Aorta (tissue), 5 donors: ENCODE measurements around the gene STRN4. TPM values are rescaled to one million over a fixed set of nuclear protein-coding genes. Genes with fewer than 3 reads are reported as not detected.

Experiments
- ATAC-seq: fragments of 200-7000 bp; cut with Tn5 transposase; one replicate; pipeline ENCODE4 v1.9.1; 2022; ENCODE audit warnings: moderate library complexity; ENCODE audit not compliant: low FRiP score
- DNase-seq, 2 donors: peaks; one replicate each; pipeline ENCODE4 v3.0.0-alpha.2; 2020
- H3K27ac ChIP-seq, 2 donors: one replicate each; pipeline ENCODE4 v1.5.1; 2013; ENCODE audit warnings: low read length in 2 of 2, mild to moderate bottlenecking in 2 of 2, moderate library complexity in 2 of 2, control low read depth in 1 of 2, inconsistent platforms in 1 of 2, low read depth in 1 of 2
- H3K27me3 ChIP-seq, 2 donors: one replicate each; pipeline ENCODE4 v1.6.1; 2013; ENCODE audit warnings: control low read depth in 1 of 2, low read length in 1 of 2, mild to moderate bottlenecking in 1 of 2, moderate library complexity in 1 of 2; ENCODE audit not compliant: insufficient read depth in 2 of 2, control insufficient read depth in 1 of 2
- H3K36me3 ChIP-seq, 2 donors: one replicate each; pipeline ENCODE4 v1.6.1; 2013; ENCODE audit warnings: control low read depth in 1 of 2, low read length in 1 of 2, mild to moderate bottlenecking in 1 of 2; ENCODE audit not compliant: insufficient read depth in 2 of 2, control insufficient read depth in 1 of 2
- H3K4me1 ChIP-seq, 2 donors: one replicate each; pipeline ENCODE4 v1.6.1; 2013; ENCODE audit warnings: low read length in 2 of 2, control low read depth in 1 of 2, mild to moderate bottlenecking in 1 of 2, moderate library complexity in 1 of 2; ENCODE audit not compliant: insufficient read depth in 2 of 2, control insufficient read depth in 1 of 2
- H3K4me3 ChIP-seq, 2 donors: one replicate each; pipeline ENCODE4 v1.5.1; 2013; ENCODE audit warnings: low read length in 2 of 2, control low read depth in 1 of 2, mild to moderate bottlenecking in 1 of 2
- H3K9me3 ChIP-seq: one replicate; pipeline ENCODE4 v1.6.1; 2013; ENCODE audit warnings: mild to moderate bottlenecking, low read length; ENCODE audit not compliant: control insufficient read depth
- WGBS, 2 donors: extraction: QIAGEN DNeasy Blood & Tissue Kit; methylation state at CpG; one replicate each; pipeline ENCODE4 v1.1.7; 2013; 5-methylcytosine and 5-hydroxymethylcytosine counted together
- intact Hi-C, 2 donors: fragments of 100-400 bp; cut with DNase I; formaldehyde crosslinking; loops; one replicate each; pipeline versions ENCODE4 v1.14.2 to v1.15.0; 2022
- polyA plus RNA-seq, 2 donors: library from polyadenylated mRNA; stranded (reverse); fragments of 200-250 nt; gene quantifications; one replicate each; pipeline ENCODE4 v1.2.3, GENCODE V29; 2013
- total RNA-seq, 2 donors: library from RNA; stranded (reverse); fragmentation: NEBNext Ultra II Directional; extraction: Animal tissue kit (Norgen Biotek cat#: 25700); gene quantifications; one replicate each; pipeline ENCODE4 v1.2.1, GENCODE V29; 2021
- donor health status: healthy with polysubstance abuse.
- donor health status: Bipolar disorder and iron deficiency.
- donor health status: DM: no; HTN: no; CAD: no.
- donor health status: DM: no; HTN: no; CAD: no.
- donor health status: DM: yes; HTN: yes; CAD: no.

The STRN4 gene
- total and polyA plus RNA-seq, 4 donors, result 26.8 to 69.8 (median 54.5) TPM

DNA sequence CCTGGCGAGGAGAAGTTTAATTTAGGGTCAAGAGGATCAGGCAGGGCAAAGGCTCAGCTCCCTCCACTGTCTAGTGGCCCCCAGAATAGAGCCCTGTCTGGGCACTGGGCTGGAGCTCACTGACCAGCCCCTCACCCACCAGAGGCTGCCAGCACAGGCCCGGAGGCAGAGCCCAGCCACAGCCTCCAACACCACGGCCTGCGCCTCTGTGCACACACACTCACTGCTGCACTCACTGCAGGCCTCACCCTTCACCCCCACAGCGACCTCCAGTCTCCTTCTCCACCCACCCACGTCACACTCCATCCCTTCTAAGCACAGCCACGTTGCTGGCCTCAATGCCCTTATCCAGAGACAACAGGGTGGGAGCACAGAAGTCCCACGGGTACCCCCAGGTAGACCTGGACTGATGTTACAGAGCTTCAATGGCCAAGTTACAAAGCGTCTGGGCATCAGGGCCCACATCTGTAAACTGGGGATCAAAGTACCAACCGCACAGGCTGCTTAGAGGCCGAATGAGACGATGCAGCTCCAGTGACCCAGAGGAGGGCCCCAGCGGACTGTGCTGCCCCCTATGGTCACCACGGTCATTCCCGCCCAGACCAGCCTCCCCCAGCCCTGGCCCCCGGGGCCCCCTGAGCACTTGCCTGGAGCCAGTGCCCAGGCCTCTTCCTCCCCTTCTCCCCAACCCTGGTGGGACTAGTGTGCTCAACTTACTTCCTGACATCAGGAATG is 24.8 kb downstream of the STRN4 start:
- peaks cover 0 to 4% of the 10 kb centered on the region in 2 donors for H3K36me3 ChIP-seq
- H3K4me3 ChIP-seq, result no peak overlapping the region
- 72 to 77% methylated on average over 16 of the region's 16 CpGs for WGBS, 2 donors
- H3K27me3 ChIP-seq, result no peaks in the 10 kb centered on the region
- no peaks in the 10 kb centered on the region for H3K4me1 ChIP-seq
- DNase-seq, result peak in 1 of 2 donors; percentile 36
- intact Hi-C loops, result no loop called here
- no peak overlapping the region for H3K27ac ChIP-seq
- no peak for ATAC-seq
- no peaks in the 10 kb centered on the region for H3K9me3 ChIP-seq

- WGBS, 2 donors, result 89 to 93% methylated on average over 22 of the region's 22 CpGs
- Histone ChIP-seq H3K27me3 (no peaks in the 10 kb centered on the region), H3K4me1 (no peaks in the 10 kb centered on the region), H3K4me3 (no peak overlapping the region), H3K9me3 (no peaks in the 10 kb centered on the region), H3K36me3 (peaks cover 0 to 4% of the 10 kb centered on the region in 2 donors), H3K27ac (no peak overlapping the region)
- intact Hi-C loops, result no loop called here
- no peak for ATAC-seq
- DNase-seq, result no peak
Measured at GRCh38 chr19:46720503-46721239, 25.6 kb downstream of the STRN4 start.

DNA sequence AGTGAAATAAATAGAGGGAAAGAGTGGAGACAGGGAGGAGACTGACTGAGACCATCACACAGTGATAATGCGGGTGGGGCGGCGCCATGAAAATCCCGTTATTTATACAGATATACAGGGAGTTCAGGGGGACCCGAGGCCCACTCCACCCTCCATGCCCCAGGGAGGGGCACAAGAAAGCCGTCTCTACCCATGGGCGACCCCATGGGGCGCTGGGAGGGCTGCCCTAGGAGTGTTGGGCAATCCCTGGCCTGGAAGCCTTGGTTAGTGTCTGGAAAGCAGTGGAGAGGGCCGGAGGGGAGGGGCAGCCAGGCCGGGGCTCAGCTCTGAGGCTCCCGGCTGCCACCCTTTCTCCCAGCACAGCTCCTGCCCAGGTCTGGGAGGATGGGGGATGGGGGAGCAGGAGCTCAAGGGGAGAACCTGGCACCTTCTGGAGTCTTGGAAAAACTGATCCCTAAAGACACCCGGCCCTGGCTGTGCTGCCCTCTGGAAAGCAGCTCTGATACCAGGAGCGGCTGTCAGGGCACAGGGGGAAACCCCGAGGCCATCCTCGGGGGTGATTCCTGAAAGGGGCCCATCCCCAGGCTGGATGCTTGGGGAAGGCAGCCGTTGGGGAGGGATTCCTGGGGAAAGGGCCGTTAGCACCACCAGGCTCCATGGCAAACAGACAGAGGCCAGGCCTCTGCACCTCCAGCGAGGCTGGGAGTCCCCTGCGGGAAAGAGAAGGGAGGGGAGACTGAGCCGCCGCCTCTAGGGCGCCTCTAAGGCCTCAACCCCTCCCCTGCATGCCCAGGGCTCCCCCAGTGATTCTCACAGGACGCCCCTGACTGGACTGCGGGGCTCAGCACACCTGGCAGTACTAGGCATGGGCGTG is 26.4 kb downstream of the STRN4 start:
- intact Hi-C loops, result no loop called here
- Histone ChIP-seq H3K9me3 (no peaks in the 10 kb centered on the region), H3K4me3 (no peak overlapping the region), H3K36me3 (peaks cover 0 to 2% of the 10 kb centered on the region in 2 donors), H3K27ac (no peak overlapping the region), H3K27me3 (no peaks in the 10 kb centered on the region), H3K4me1 (peaks cover 0 to 3% of the 10 kb centered on the region in 2 donors)
- peak in 1 of 2 donors; percentile 50 for DNase-seq
- WGBS, 2 donors, result 77 to 79% methylated on average over 25 of the region's 25 CpGs
- no peak for ATAC-seq

DNA sequence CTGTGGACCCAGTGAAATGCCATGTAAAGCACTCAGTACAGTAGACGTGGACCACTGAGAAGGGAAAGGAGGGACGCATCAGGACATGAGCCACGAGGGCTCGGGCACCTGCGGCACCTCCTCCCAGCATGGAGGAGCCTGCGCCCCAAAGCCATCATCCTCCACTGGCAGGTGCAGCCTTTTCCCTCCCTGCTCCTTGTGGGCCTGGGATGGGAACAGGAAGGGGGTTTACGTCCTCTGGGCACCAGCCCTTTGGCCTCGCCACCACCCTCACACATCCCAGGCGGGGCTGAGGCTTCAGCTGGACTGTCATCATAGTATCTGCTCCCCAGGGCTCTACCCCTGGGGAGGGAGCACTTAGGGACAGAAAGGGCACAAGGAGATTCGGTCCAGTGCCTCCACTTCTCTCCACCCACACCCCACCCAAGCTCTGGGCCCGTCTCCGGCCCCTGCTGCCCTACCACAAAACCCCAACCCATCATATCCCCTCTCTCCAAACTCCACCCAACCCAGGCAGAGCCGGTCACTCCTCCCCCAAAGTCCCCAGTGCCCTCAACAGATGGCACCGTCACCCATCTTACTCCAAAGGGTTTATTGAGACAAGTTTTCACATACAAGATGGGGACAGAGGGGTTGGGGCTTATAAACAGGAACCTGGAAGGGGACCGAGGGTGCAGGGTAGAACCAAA is 27.2 kb downstream of the STRN4 start:
- intact Hi-C loops, result no loop called here
- ATAC-seq, result no peak
- peak in 1 of 2 donors; percentile 41 for DNase-seq
- Histone ChIP-seq H3K9me3 (no peaks in the 10 kb centered on the region), H3K27ac (no peak overlapping the region), H3K4me1 (peaks cover 0 to 3% of the 10 kb centered on the region in 2 donors), H3K36me3 (peaks cover 0 to 2% of the 10 kb centered on the region in 2 donors), H3K4me3 (no peak overlapping the region), H3K27me3 (no peaks in the 10 kb centered on the region)
- 75 to 77% methylated on average over 14 to 15 of the region's 15 CpGs for WGBS, 2 donors

DNA sequence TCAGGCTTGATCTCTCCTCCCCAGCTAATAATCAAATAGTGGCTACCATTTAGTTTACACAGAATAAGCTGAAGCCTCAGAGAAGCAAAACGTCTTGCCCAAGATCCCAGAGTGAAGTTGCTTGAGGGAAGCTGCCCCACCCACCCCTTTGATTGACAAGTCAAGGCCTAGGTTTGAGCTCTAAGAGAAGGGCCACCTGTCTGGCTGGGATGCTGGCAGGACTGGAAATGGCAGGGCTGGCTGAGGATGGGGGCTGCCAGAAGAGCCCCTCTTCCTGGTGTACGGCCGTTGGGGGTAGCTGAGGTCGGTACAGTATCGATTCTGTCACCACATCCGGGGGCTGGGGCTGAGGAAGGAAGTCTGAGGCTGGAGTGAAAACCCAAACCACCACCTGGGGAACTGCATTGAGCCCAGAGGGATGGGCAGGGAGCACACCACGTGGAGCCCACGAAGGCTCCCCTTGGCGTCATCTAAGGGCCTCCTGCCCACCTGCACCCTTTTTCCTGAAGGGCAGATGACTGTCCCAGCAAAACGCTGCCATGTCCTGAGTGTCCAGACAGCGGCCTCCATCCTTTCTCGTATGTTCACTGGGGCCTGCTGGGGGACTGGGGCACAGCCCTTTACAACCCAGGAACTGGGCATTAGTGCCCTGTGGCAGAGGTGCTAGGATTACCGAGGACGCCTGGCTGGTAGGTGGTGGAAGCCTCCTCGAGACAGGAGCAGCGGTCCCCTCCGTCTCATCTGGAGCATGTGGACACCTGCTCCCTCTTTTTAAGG is 27.9 kb downstream of the STRN4 start:
- Histone ChIP-seq H3K9me3 (no peaks in the 10 kb centered on the region), H3K27ac (peak overlapping the region in 1 of 2 donors; percentile 4), H3K4me3 (no peak overlapping the region), H3K27me3 (no peaks in the 10 kb centered on the region), H3K4me1 (peaks cover 0 to 3% of the 10 kb centered on the region in 2 donors), H3K36me3 (peaks cover 0 to 2% of the 10 kb centered on the region in 2 donors)
- DNase-seq, result peak in 1 of 2 donors; percentile 56
- no peak for ATAC-seq
- intact Hi-C loops, result no loop called here
- WGBS, 2 donors, result 63 to 64% methylated on average over 17 of the region's 17 CpGs

- ATAC-seq (no peak), DNase-seq (peak in 1 of 2 donors; percentile 38)
- 18 to 19% methylated on average over 9 of the region's 9 CpGs for WGBS, 2 donors
- intact Hi-C loops, result no loop called here
- H3K4me1 ChIP-seq, result peaks cover 0 to 3% of the 10 kb centered on the region in 2 donors
- peak overlapping the region in 1 of 2 donors; percentile 66 for H3K27ac ChIP-seq
- peaks cover 0 to 2% of the 10 kb centered on the region in 2 donors for H3K36me3 ChIP-seq
- no peaks in the 10 kb centered on the region for H3K27me3 ChIP-seq
- peak overlapping the region in 1 of 2 donors; percentile 83 for H3K4me3 ChIP-seq
- no peaks in the 10 kb centered on the region for H3K9me3 ChIP-seq
Measured at GRCh38 chr19:46717716-46718143, 28.5 kb downstream of the STRN4 start.

DNA sequence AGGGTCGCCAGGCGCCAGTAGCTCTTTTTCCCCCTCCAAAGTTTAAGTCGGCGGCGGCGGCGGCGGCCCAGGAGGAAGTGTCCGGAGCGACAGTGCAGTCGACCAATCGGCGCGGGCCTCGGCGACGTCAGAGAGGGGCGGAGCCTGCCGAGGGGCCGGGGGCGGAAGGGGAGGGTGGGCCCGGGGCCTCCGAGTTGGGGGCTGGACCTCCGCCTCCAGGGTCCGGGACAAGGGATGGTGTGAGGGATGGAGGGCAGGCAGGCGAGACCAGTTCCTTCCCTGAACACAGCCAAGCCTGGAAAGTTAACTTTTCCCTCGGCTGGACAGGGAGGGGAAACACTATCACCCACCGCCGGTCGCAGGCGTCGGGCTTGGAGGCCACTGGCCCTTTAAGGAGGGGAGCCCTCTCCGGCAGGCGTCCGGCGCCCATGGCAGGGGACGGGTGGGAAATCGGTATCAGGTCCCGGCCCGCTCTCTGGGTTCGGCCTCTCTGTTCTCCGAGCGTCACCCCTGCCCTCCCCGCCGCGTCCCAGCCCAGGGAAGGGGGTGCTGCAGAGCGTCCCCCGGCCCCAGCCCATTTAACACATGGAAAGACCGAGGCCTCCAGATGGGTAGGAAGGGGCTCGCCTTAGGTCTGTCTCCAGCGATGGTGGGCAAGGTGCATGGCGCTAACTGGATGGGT is 29.1 kb downstream of the STRN4 start, which contains the start of gene PRKD2:
Gene PRKD2, minus strand, starts transcription at position 81 of the 682 bp plus-strand sequence. CDS start 744 bp downstream, outside the sequence.
- Histone ChIP-seq H3K27ac (peak within 1 kb of the TSS in 1 of 2 donors; percentile 66), H3K4me1 (peaks cover 0 to 3% of the 10 kb centered on the region in 2 donors)
- intact Hi-C loops, result no loop called here

More for the DNA sequence above, 29.1 kb downstream of the STRN4 start, which contains the start of gene PRKD2:
- WGBS, 2 donors, result 1% methylated on average over 38 to 52 of the region's 52 CpGs
- no peaks in the 10 kb centered on the region for H3K36me3 ChIP-seq
- H3K9me3 ChIP-seq, result no peaks in the 10 kb centered on the region
- H3K27me3 ChIP-seq, result no peaks in the 10 kb centered on the region
- H3K4me3 ChIP-seq, result peak within 1 kb of the TSS; percentile 83 to 89
- ATAC-seq, result peak; percentile 92
- peak; percentile 95 to 98 for DNase-seq
